OCI-M2 (cell line): Measurements from ENCODE around the gene FAM209B.
"Not testable (repeated sequence)": the region's sequence is repeated elsewhere in the genome, so short reads cannot be mapped to it uniquely, and the experiment has no call there.

Source experiments
- DNase-seq: peaks from one replicate; lab custom pipeline; 2025; ENCODE audit not compliant: unreplicated experiment; lab: John Stamatoyannopoulos, UW

Gene FAM209B

DNA sequence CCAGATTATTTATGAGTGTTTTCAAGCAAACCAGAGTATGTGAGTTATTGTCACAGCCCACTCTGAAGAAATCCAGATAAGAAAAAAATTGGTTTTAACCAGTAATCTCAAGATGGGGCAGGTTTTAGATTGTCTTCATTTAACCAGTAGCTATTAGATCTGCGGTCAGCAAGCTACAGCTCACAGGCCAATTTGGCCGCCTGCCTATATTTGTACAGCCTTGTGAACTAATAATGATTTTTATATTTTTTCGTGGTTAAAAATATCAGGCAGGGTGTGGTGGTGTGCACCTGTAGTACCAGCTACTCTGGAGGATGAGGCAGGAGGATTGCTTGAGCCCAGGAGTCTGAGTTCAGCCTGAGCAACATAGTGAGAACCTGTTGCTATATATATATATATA is 5.0 kb downstream of the FAM209B start:
- no peak for DNase-seq

DNA sequence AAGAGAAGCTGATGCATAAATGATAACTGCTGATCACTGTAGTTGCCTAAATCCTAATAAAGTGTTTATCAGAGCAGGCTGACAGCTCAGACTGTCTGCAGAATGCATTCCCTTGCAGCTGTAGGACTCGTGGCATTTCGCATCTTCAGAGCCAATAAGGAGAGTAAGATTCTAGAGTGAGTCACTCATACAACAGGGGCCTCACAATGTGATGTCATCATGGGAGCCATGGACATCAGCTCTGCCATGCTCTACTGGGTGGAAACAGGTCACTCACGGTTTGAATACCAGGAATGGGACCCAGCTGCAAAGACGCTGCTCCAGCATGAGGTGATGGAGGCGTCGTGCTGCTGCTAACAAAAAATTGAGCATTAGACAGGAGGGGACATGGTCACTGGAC is 7.4 kb downstream of the FAM209B start:
- DNase-seq: no peak

- DNase-seq: no peak
Measured at GRCh38 chr20:56542489-56543030, 9.5 kb downstream of the FAM209B start.

GRCh38 chr20:56551571-56551970 is 18.5 kb downstream of the FAM209B start:
- no peak for DNase-seq

GRCh38 chr20:56552911-56553629 is 20.0 kb downstream of the FAM209B start:
- no peak for DNase-seq

DNA sequence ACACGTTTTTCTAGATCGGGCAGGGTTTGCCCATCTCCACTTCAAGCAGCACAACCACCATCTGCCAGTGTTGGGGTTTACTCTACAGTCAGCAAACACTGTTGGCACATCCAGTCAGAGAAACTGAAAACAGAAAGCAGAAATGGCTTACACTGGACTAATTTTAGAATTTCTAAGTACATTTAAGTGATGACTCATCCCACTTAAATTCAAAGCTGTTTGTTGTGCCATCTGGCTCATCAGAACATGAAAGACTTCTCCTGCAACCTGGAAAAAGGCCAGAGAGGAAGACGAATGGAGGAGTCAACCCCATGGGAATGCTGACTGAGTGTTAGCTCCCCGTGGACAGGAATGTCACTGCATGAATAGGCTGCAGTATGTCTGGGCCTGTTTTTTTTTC is 21.8 kb downstream of the FAM209B start:
- no peak for DNase-seq

GRCh38 chr20:56558968-56559367 is 25.9 kb downstream of the FAM209B start:
- no peak for DNase-seq

DNA sequence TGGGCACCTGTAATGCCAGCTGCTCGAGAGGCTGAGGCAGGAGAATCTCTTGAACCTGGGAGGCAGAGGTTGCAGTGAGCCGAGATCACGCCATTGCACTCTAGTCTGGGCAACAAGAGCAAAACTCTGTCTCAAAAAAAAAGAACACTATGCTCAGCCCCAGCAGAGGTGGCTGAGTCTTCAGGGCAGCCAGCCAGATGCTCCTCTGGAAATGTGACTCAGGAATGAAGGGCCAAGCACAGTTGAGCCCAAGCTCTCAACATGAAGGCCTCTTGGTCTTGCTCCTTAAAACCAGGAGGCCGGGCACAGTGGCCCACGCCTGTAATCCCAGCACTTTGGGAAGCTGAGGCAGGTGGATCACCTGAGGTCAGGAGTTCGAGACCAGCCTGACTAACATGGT is 31.5 kb downstream of the FAM209B start:
- DNase-seq: not testable (repeated sequence)

DNA sequence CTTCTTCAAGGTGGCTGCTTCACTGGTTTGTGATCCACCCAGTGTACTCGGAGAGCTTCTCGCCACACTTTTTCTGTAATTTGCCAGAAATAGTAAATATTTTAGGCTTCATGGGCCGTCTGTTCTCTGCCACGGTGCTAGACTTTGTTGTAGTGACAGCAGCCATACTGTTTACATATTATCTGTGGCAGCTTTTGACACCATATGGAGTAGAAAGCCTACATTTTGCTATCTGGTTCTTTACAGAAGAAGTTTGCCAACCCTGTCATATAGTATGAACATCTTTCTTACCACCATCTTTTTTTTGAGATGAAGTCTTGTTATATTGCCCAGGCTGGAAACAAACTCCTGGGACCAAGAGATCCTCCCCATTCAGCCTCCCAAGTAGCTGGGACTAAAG is 32.5 kb downstream of the FAM209B start:
- no peak for DNase-seq

- no peak for DNase-seq
Measured at GRCh38 chr20:56566621-56567020, 33.6 kb downstream of the FAM209B start.

GRCh38 chr20:56570832-56571231 is 37.8 kb downstream of the FAM209B start:
- no peak for DNase-seq

DNA sequence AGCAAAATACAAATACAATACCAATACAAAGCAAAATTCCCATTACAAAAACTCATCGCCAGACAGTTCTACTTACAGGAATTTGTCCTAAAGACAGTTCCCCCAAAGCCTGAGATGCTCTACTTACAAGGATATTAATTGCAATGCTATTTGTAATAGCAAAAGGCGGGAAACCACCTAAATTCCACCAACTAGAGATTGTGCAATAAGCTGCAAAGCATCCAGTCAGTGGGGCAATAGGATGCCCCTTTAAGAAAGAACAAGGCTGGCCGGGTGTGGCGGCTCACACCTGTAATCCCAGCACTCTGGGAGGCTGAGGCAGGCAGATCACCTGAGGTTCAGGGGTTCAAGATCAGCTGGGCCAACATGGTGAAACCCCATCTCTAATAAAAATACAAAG is 39.1 kb downstream of the FAM209B start:
- no peak for DNase-seq

- DNase-seq: no peak
Measured at GRCh38 chr20:56573986-56574385, 40.9 kb downstream of the FAM209B start.

- DNase-seq: no peak
Measured at GRCh38 chr20:56574531-56575142, 41.6 kb downstream of the FAM209B start.

DNA sequence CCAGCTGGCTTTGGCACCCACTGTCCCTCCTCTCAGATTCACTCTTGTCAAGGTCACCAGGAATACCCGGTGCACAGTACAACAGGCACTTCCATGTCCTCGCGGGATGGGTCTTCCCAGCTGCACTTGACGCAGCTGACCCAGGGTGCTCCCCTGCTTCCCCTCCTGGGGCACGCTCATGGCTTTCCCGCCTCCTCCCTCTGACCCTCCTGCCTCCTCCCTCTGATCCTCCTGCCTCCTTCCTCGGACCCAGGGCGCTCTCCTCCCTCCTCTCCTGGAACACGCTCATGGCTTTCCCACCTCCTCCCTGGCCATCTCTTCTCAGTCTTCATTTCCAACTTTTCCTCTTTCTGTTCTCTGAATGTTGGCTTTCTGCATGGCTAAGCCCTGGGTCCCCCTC is 42.1 kb downstream of the FAM209B start:
- no peak for DNase-seq

- no peak for DNase-seq
Measured at GRCh38 chr20:56575961-56576360, 42.9 kb downstream of the FAM209B start.

- DNase-seq: no peak
Measured at GRCh38 chr20:56579301-56579710, 46.3 kb downstream of the FAM209B start.

GRCh38 chr20:56580226-56580625 is 47.2 kb downstream of the FAM209B start:
- DNase-seq: no peak

GRCh38 chr20:56581701-56582100 is 48.7 kb downstream of the FAM209B start:
- no peak for DNase-seq

DNA sequence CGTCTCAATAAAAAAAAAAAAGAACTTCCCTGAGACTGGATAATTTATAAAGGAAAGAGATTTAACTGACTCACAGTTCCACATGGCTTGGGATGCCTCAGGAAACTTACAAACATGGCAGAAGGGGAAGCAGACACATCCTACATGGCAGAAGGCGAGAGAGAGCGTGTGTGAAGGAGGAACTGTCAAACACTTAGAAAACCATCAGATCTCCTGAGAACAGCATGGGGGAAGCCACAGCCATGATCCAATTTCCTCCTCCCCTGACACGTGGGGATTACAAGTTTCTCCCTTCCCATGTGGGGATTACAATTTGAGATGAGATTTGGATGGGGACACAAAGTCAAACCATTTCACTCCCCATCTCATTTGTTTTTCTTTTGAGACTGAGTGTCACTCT is 49.5 kb downstream of the FAM209B start:
- DNase-seq: no peak

DNA sequence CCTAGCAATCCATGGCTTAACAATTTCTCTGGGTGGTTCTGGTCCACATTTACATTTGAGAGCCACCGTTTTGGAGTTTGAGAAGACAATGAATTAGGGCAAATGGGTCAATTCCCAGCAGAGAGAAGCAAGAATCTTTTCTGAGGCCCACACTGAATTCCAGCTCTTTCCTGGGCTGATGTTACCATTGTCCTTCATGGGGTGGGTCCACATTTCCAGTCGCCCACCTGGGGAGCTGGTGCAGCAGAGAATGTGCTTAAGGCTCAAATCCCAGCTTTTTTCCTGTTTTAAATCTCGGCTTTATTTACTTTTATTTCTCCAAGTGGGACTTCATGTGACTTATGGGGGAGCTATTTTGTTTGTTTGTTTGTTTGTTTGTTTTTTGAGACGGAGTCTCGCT is 51.9 kb downstream of the FAM209B start:
- no peak for DNase-seq
